Hematopoietic multipotent progenitor cell treated with erythropoietin and hydrocortisone succinate and interleukin-3 and kit ligand, for 17 days (in vitro differentiated cells): ENCODE measurements around the gene HOMER3.

Experiments used
- DNase-seq: peaks from one replicate; pipeline ENCODE4 v3.0.0-alpha.2; 2015; ENCODE audit warnings: low spot score

The HOMER3 gene

DNA sequence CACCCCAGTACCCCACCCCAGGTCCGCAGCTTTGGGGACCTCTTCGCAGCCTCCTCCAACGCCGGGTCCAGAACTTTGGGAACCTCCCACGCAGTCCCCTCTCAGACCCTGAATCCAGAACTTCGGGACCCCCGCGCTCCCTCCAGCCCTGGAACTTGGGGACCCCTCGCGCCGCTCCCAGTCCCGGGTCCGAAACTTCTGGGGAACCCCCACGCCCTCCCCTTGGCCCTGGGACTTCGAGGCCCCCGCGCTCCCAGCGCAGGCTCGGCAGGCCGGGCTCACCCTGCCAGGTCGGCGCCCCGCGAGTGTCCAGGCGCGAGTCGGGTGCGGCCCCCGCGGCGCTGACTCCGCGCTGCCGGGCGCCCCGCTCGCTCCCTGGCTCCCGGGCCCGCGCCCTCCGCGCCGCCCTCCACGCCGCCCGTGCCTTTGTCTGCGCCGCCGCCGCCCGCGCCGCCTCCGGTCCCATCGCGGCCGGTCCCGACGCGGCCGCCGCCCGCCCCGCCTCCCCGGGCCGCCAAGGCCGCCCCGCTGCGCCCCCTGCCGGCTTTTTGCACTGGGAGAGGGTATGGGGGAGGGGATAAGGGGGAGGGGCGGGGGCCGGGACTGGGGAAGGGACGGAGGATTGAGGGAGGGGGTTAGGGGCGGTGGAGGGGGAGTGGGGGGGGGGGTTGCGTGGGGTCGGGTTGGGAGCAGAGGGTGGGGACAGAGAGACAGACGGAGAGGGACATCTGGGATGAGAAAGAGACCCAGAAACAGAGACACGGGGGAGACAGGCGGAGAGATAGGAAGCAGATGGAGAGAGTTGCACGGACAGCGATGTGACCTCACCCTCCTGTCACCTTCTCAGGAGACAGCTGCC lies at the start of gene HOMER3:
TSS of gene HOMER3 (minus strand) at position 449 of the 859 bp plus-strand sequence. CDS start 2,235 bp downstream, outside the sequence.
- peak; percentile 24 for DNase-seq

DNA sequence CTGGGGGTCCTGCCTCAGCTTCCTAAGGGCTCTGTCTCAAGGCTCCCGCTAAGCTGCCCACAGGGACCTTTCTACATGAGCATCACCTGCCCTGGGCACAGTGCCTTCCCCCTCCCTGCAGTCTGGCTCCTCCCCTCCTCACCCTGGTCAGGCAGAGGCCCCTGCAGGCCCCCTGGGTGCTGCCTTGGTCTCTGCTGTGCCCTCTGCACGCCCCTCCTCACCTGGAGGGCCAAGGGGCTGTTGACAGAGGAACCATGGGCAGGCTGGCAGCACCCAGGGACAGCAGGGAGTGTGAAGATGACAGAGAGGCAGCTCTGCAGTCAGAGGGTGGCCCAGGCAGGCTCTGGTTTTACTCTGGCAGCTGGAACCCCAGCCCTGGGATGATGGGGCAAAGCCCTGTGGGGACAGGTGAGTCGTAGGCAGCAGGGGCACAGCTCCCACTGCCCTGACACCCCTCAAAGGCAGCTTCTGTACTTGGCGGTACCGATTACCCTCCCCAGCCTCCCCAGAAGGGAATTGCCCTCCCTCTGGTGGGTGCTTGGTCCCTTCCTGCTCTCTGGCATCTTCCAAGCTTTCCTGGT lies 49.2 kb upstream of the HOMER3 start:
- no peak for DNase-seq

DNA sequence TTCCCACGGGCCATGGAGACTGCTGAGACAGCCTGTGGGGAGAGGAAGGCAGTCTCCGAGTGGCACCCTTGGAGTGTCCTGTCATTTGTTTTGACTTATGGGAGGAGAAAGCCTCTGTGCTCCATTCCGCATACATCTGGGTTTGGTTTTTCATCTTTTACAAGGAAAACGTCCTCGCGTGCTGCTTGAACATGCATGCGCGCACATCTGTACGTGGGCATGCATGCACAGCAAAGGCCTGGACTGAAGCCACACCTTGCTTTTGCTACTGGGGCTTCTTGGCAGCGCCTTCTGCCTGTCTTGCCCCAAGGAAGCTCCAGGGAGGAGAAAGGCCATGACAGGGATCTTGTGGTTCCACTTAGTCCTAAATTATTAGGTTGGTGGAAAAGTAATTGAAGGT lies 48.3 kb upstream of the HOMER3 start:
- DNase-seq: no peak

DNA sequence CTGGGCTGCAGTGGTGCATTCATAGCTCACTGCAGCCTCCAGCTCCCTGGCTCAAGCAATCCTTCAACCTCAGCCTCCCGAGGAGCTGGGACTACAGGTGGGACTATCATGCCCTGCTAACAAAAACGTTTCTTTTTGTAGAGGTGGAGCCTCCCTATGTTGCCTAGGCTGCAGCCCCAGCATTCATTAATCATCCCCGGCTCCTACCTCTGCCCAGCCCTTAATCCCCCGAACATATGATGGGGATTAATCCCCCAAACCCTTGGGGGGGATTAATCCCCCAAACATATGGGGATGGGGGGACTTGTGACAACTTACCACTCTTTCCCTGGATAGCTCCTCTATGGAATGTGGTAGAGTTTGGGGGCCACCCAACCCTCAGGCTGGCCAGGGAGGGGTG lies 46.4 kb upstream of the HOMER3 start:
- no peak for DNase-seq

DNA sequence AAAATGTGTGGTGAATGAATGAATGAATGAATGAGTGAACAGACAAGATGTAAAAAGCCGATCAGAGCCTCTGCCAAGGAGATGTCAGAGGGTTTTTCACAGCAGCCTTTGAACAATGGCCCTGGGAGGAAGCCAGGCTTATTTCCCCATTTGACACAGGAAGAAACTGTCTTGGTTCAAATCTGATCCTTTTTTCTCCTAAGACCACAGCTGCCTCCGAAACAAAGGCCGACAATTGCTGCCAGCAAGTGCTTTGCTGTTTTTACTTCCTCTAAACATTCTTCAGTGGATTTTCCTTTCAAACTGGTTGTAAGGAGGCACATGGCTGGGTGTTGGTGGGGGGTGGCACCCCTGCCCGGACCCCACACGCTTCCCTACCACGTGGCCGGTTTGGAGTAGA lies 44.2 kb upstream of the HOMER3 start:
- DNase-seq: no peak

DNA sequence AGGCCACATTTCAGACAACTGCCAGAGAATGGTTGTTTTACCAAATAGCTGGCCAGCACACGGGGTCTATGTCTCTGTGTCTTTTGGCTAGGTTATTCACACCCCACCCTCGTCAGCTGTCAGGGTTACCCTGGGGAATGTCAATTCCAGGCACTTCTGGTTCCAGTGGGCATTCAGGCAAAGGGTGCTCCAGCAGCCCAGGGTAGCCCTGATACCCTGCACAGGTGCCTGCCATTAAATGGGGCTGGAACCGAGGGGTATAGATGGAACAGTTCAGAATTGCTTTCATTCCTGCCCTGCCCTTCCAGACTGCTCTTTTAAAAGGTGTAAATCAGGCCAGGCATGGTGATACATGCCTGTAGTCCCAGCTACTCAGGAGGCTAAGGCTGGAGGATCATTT lies 43.2 kb upstream of the HOMER3 start:
- no peak for DNase-seq

DNA sequence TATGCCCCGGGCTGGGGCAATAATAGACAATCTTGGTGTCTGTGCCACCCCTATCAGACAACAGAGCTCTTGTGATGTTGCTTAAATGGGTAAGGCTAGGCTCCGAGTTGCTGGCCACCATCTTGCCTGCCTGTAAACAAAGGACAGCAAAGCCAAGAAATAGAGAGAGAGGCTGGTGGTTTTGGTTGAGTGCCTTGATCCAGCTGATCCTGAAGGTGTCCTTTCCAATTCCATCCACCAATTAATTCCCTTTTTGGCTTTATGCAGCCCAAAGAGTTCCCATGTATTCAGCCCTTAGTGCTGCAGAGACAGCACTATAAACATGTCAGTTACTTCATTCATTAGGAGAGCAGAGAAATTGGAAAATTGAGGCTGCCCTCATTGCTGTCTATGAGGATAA lies 41.7 kb upstream of the HOMER3 start:
- DNase-seq: no peak

DNA sequence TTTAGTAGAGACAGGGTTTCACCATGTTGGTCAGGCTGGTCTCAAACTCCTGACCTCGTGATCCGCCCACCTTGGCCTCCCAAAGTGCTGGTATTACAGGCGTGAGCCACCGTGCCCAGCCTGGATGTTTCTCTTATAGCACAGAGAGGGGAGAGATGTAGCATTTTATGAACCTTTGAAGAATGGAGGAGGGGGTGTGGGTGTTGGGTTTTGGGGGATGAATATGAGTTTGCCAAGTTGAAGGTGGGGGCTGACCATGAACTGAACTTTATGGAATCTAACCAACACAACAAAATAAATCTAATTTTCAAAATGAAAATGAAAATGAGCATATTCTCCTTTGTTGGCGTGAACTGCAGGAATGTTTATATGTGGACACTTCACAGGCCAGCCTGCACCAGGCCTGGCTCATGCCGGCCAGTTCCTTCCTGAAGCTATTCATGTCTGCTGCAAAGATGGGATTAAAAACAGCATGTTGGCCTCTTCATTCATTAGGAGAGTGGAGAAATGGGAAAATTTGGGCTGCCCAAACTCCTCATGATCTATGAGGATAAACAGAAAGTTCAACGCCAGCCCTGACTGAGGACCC lies 39.5 kb upstream of the HOMER3 start:
- no peak for DNase-seq

DNA sequence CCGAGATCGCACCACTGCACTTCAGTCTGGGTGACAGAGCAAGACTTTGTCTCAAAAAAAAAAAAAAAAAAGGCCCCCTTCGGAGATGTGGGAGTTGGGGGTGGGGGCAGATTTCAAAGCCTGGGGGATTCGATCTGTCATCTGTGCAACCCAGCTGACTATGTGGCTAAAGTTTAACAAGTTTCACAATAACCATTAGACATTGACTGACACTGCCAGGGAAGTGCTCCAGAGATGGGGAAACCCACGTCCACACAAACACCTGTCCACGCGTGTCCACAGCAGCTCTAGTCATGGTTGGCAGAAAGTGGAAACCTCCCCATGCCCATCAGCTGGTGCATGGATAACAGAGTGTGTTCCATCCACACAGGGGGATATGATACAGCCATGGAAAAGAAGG lies 37.6 kb upstream of the HOMER3 start:
- no peak for DNase-seq

DNA sequence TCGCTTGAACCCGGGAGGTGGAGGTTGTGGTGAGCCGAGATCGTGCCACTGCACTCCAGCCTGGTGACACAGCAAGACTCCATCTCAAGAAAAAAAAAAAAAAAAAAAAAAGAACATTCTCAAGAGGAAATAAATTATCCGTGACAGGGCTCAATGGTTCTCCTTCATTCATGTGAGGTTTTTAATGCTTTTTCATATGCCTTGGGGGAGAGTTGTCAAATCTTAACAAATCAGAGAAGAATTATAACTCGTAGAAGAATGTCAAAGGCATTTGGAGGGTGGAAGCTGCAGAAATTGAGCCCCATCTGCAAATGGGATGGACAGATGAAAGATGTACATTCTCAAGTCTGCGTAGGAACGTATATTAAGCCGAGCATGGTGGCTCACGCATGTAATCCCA lies 34.9 kb upstream of the HOMER3 start:
- DNase-seq: no peak

DNA sequence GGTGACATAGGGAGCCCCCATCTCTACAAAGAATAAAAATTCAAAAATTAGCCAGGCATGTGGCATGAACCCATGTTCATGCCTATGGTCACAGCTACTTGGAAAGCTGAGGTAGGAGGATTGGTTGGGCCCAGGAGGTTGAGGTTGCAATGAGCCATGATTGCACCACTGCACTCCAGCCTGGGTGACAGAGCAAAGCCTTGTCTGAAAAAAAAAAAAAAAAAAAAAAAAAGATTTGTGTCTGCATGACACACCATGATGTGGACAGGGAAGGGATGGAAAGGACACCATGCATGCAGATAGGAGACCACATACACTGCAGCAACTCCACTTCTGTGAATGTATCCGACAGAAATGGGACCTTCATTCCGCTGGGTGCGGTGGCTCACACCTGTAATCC lies 34.0 kb upstream of the HOMER3 start:
- no peak for DNase-seq

DNA sequence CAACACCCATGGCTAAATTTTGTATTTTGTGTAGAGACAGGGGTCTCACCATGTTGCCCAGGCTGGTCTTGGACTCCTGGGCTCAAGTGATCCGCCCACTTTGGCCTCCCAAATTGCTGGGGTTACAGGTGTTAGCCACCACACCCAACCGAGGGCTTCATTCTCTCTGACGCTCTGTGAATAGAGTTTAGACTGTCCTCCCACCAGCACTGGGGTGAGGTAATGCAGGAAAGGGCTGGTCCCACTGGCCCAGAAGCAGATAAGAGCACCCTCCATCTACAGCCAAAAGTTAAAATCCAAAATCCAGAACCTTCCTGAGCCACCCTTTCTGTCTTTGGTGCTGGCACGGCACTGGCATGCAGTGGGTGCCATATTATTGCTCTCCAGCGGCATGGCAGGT lies 31.8 kb upstream of the HOMER3 start:
- no peak for DNase-seq

DNA sequence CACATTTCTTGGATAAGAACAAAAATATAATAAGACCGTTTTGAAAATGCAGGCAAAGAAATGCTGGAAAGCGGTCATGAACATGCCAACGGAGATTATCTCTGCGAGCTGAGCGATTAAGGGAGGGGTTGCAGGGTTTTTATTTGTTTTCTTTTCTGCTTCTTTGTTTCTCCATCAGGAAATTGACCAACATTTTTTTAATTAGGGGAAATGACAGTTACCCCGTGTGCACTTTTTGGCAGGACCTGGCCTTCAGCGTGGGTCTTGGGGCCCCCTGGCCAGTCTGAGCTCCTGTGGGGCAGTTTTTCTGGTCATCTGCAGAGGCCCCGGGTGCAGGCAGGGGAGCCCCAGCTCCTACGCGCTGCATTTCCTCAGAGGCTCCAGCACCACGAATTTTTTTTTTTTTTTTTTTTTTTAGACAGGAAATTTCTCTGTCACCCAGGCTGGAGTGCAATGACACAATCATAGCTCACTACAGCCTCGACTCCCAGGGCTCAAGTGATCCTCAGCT lies 31.3 kb upstream of the HOMER3 start:
- DNase-seq: no peak

DNA sequence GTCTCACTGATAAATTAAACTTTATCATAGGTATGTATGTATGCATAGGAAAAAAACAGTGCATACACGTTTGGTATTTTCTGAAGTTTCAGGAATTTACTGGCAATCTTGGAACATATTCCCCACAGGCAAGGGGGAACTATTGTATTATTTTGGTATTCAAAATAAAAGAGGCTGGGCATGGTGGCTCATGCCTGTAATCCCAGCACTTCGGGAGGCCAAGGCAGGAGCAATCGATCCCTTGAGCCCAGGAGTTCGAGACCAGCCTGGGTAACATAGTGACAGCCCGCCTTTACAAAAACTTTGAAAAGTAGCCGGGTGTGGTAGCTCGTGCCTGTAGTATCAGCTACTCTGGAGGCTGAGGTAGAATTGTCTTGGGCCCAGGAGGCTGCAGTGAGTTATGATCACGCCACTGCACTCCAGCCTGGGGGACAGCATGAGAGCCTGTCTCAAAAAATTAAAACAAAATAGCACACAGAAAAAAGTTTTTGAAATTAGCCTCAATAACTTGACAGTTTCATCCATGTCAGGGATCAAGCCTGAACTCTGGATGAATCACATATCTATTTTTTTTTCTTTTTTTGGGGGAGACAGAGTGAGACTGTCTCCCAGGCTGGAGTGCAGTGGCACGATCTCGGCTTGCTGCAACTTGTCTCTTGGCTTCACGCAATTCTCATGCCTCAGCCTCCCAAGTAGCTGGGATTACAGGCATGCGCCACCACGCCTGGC lies 29.1 kb upstream of the HOMER3 start:
- DNase-seq: no peak

DNA sequence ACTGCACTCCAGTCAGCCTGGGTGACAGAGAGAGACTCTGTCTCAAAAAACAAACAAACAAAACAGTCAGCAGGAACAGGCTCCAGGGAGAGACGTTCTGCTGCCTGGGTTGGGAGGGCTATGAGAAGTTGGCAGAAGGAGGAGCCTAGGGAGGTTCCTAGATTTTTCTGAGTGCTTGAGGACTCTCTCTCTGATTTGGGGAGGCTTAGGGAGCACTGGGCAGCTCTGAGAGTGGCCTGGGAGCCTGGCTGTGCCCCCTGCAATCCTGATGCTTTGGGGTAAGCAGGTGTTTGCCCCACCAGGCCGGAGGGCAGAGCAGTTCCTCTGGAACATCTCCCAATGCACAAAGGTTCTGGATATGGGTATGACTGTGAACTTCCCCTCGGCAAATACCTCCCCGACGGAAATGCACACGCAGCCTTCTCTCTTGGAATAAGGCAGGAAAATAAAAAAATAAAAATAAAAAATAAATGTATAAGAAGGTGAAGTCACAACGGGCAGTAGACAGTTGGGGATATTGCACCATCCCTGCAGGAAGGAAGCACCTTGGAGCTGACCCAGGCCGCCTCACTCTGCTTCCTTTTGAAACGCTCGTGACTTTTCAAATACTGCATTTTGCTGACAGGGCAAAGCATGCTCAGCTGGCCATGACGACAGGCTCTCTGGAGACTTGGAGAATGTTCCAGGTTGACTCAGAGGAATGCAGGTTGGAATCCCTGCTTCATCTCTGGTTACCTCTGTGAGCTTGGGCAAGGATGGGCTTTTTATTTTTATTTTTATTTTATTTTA lies 26.5 kb upstream of the HOMER3 start:
- no peak for DNase-seq

DNA sequence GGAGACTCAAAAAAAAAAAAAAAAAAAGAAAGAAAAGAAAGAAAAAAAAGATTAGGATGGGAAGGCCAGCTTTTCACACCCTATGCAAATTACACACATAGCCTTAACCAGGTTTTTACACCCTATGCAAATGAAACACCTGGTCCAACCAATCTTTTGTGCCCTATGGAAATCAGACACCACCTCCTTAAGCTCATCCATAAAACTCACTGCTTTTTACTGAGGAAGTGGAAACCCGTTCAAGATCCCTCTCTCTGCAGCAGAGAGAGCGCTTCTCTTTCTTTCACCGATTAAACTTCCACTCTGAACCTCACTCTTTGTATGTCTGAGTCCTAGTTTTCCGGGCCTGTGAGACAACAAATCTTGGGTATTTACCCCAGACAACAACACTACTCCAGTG lies 25.3 kb upstream of the HOMER3 start:
- DNase-seq: no peak

DNA sequence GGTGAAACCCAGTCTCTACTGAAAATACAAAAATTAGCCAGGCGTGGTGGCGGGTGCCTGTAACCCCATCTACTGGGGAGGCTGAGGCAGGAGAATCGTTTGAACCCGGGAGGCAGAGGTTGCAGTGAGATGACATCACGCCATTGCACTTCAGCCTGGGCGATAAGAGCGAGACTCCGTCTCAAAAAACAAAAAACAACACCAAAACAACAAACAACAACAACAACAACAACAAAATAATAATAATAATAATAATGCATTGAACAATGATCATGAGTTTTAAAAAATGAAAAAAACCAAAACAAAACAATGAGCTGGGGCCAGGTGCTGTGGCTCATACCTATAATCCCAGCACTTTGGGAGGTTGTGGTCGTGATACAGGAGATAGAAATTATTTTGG lies 23.1 kb upstream of the HOMER3 start:
- DNase-seq: no peak

DNA sequence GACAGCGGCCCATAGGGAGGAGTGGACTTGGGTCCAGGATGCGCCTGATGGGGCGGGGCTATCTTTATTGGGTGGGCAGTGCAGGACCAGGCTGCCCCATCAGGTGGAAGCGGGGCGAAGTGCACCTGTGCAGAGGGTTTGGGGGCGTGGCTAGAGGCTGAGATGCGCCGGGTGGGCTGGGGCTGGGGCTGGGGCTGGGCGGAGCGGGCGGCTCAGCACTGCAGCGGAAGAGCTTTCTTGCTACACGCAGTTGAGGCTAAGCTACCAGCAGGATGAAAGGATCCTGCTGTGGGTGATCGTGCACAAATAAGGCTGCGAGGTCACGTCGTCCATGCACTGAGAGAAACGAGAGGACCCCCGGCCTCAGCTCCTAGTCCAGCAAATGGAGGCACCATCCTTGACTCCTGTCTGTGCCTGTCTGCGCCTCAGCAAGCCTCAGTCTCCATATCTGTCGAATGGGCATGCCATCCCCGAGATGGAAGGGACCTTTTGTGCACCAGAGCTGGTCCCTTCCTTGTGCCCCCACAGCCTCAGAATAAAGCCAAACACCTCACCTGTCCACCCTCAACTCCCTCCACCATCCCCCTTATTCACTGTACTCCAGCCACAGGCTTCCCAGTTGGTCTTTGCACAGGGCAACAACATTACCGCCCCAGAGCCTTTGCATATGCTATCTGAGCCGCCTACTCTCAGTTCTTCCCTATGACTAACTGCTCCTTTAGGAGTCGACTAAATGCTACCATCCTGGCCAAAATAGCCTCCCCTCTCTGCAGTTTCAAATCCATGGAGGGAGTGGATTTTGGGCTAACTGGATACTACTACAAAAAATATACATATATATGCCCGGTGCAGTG lies 21.0 kb upstream of the HOMER3 start:
- no peak for DNase-seq

DNA sequence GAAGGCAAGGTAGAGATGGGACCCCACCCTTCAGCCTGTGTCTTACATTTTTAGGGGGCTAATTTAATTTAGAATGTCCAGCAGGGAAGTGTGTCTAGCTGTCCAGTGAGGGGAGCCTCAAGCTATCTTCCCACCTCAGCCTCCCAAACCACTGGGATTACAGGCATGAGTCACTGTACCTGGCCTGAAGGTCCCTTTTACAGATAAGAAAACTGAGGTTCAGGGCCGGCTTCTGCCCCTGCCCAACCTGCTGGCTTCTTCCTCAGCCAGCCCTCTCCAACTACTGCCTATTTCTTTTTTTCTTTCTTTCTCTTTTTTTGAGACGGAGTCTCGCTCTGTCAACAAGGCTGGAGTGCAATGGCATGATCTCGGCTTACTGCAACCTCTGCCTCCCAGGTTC lies 19.4 kb upstream of the HOMER3 start:
- no peak for DNase-seq

DNA sequence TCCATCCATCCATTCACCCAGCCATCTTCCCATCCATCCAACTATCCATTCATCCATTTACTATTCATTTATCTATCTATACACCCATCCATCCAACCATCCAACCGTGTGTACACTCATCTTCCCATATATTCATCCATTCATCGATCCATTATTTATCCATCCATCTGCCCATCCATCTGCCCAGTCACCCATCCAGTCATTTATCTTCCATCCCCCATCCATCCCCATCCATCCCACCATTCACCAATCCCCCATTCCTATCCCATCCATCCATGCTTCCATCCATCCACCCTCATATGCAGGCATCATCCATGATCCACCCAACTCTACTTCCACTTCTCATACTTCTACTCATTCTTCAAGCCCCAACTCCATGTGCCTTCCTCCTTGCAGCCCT lies 14.0 kb upstream of the HOMER3 start:
- no peak for DNase-seq

DNA sequence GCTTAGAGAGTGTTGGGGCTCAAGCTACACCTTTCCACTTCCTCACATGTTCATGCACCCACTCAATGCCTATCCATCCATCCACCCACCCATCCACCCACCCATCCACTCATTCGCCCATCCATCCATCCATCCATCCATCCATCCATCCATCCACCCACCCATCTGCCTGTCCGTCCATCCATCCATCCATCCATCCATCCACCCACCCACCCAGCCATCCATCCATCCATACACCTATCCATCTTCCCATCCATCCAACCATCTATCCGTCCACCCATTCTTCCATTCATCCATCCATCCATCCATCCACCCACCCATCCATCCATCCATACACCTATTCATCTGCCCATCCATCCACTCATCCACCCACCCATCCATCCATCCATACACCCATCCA lies 13.1 kb upstream of the HOMER3 start:
- no peak for DNase-seq
